ENCODE data around the gene RPP30. TPM values are rescaled to one million over a fixed set of nuclear protein-coding genes. Genes with fewer than 3 reads are reported as not detected.
"Not testable (repeated sequence)": the region's sequence is repeated elsewhere in the genome, so short reads cannot be mapped to it uniquely, and the experiment has no call there.

RPP30 gene
- total RNA-seq, 2 experiments from 2014 or later, result 43.0 to 48.8 TPM

GRCh38 chr10:90885176-90885575 lies 13.4 kb downstream of the RPP30 start:
- DNase-seq (no peak), ATAC-seq (no peak)
- H3K4me3 Mint-ChIP-seq, result no peak overlapping the region
- H3K27ac Mint-ChIP-seq, result no peak overlapping the region
- no peaks in the 10 kb centered on the region for H3K27me3 Mint-ChIP-seq
- H3K9me3 Mint-ChIP-seq (ENCODE audit: low read depth), result no peaks in the 10 kb centered on the region
- CTCF ChIA-PET, result interaction anchor here (1.4 to 1.7 kb wide), 2 partner anchors 13 to 26 kb away, joined by 5 read pairs; partner anchors contain the start of gene RPP30
- H3K36me3 Mint-ChIP-seq, result peaks cover 41% of the 10 kb centered on the region
- H3K4me1 Mint-ChIP-seq, result no peaks in the 10 kb centered on the region

- Mint-ChIP-seq H3K4me3 (no peak overlapping the region), H3K4me1 (no peaks in the 10 kb centered on the region), H3K27ac (no peak overlapping the region), H3K9me3 (ENCODE audit: low read depth) (no peaks in the 10 kb centered on the region), H3K27me3 (no peaks in the 10 kb centered on the region), H3K36me3 (peaks cover 51% of the 10 kb centered on the region)
- CTCF ChIA-PET, result interaction anchor here (1.2 kb wide), 1 partner anchor 15 kb away, joined by 4 read pairs; the partner anchor contains the start of gene RPP30
- DNase-seq, result no peak
- ATAC-seq, result no peak
Measured at GRCh38 chr10:90887555-90887954, 15.8 kb downstream of the RPP30 start.

DNA sequence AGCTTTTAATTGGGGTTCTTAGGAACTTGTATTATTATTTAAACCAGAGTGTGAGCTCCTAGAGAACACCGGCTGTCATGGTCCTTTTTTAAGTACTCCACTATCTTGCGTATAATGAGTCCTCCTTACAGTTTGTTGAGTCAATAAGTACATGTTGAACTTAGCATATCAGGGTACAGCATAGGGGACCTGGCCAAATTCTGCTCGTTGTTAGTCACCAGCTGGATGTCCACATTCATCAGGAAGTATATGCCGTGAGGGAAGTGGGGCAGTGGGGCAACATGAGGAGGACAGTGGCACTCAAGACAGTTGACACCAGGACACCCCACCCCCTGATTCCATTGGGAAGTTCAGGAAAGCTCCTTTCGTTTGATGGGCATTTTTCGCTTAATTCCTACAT lies 16.6 kb downstream of the RPP30 start:
- Mint-ChIP-seq H3K36me3 (peaks cover 56% of the 10 kb centered on the region), H3K4me3 (no peak overlapping the region), H3K27me3 (no peaks in the 10 kb centered on the region), H3K4me1 (no peaks in the 10 kb centered on the region), H3K27ac (no peak overlapping the region), H3K9me3 (ENCODE audit: low read depth) (no peaks in the 10 kb centered on the region)
- CTCF ChIA-PET, result interaction anchor here (0.8 to 1.2 kb wide), 4 partner anchors 9 to 78 kb away, joined by 3 to 4 read pairs (median 4); partner anchors contain the start of gene RPP30
- ATAC-seq, result no peak
- no peak for DNase-seq

GRCh38 chr10:90889636-90890035 lies 17.9 kb downstream of the RPP30 start:
- no peaks in the 10 kb centered on the region for H3K9me3 Mint-ChIP-seq (ENCODE audit: low read depth)
- H3K27me3 Mint-ChIP-seq, result no peaks in the 10 kb centered on the region
- DNase-seq (no peak), ATAC-seq (no peak)
- CTCF ChIA-PET, result interaction anchor here (0.9 to 1.2 kb wide), 4 partner anchors 10 to 76 kb away, joined by 3 to 4 read pairs (median 4); no protein-coding TSS in a partner anchor
- H3K4me3 Mint-ChIP-seq, result no peak overlapping the region
- H3K36me3 Mint-ChIP-seq, result peaks cover 60% of the 10 kb centered on the region
- H3K27ac Mint-ChIP-seq, result no peak overlapping the region
- peaks cover 4% of the 10 kb centered on the region for H3K4me1 Mint-ChIP-seq

GRCh38 chr10:90890347-90890746 lies 18.6 kb downstream of the RPP30 start:
- no peak for ATAC-seq
- no peak for DNase-seq
- Mint-ChIP-seq H3K4me3 (no peak overlapping the region), H3K9me3 (ENCODE audit: low read depth) (no peaks in the 10 kb centered on the region), H3K36me3 (peaks cover 59% of the 10 kb centered on the region), H3K27me3 (no peaks in the 10 kb centered on the region), H3K27ac (no peak overlapping the region), H3K4me1 (peaks cover 4% of the 10 kb centered on the region)
- CTCF ChIA-PET, result interaction anchor here (1.2 kb wide), 1 partner anchor 11 kb away, joined by 4 read pairs; no protein-coding TSS in a partner anchor

DNA sequence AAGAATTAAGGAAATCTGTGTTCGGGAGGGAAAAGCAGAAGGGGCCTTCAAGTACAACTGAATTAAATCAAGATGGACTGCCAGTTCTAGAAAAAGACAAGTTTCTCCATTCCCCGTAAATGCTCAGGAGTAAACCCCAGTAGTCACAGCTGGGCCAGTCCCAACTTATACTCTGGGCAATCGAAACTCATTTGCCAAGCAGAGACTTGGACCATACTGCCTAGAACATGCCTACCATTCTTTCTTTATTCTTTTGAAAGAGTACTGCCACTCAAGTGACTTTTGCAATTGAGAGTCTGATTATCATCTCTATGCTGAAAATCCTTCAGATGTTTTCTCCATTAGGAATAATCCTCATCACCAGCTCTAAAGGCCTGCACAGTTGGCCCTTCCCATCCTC lies 21.4 kb downstream of the RPP30 start:
- H3K9me3 Mint-ChIP-seq (ENCODE audit: low read depth), result no peaks in the 10 kb centered on the region
- ATAC-seq, result no peak
- DNase-seq, result no peak
- H3K27ac Mint-ChIP-seq, result no peak overlapping the region
- H3K27me3 Mint-ChIP-seq, result no peaks in the 10 kb centered on the region
- H3K4me3 Mint-ChIP-seq, result no peak overlapping the region
- CTCF ChIA-PET, result interaction anchor here (1.1 to 2.5 kb wide), 3 partner anchors 13 to 358 kb away, joined by 3 to 10 read pairs (median 3); no protein-coding TSS in a partner anchor
- H3K4me1 Mint-ChIP-seq, result peaks cover 20% of the 10 kb centered on the region
- peaks cover 56% of the 10 kb centered on the region for H3K36me3 Mint-ChIP-seq

DNA sequence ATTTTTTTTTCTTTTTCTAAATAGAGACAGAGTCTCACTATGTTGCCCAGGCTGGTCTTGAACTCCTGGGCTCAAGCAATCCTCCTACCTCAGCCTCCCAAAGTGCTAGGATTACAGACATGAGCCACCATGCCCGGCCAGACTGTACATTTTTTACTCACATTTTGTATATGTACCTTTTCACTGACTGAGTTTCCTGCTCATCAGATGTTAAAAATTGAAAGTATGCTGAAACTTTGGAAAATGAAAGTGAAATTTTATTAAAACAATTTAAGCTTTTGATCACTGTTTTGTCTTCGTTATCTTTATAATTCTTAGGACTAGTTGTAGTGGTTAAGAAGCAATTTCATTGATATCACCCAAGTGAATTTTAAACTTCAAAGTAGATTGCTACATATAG lies 25.1 kb downstream of the RPP30 start:
- peak overlapping the region; percentile 66 for H3K27ac Mint-ChIP-seq
- peaks cover 20% of the 10 kb centered on the region for H3K4me1 Mint-ChIP-seq
- H3K36me3 Mint-ChIP-seq, result peaks cover 47% of the 10 kb centered on the region
- CTCF ChIA-PET, result interaction anchor here (1.0 kb wide), 1 partner anchor 15 kb away, joined by 4 read pairs; no protein-coding TSS in a partner anchor
- not testable (repeated sequence) for DNase-seq; H3K27me3 Mint-ChIP-seq; H3K9me3 Mint-ChIP-seq (ENCODE audit: low read depth); H3K4me3 Mint-ChIP-seq
- peak; percentile 33 for ATAC-seq

- H3K27ac Mint-ChIP-seq, result peak overlapping the region; percentile 70
- CTCF ChIA-PET, result no interaction called here
- no peaks in the 10 kb centered on the region for H3K27me3 Mint-ChIP-seq
- peaks cover 3% of the 10 kb centered on the region for H3K9me3 Mint-ChIP-seq (ENCODE audit: low read depth)
- no peak for DNase-seq
- peaks cover 40% of the 10 kb centered on the region for H3K36me3 Mint-ChIP-seq
- peaks cover 21% of the 10 kb centered on the region for H3K4me1 Mint-ChIP-seq
- H3K4me3 Mint-ChIP-seq, result no peak overlapping the region
- ATAC-seq, result peak; percentile 63
Measured at GRCh38 chr10:90905925-90906324, 34.2 kb downstream of the RPP30 start.

DNA sequence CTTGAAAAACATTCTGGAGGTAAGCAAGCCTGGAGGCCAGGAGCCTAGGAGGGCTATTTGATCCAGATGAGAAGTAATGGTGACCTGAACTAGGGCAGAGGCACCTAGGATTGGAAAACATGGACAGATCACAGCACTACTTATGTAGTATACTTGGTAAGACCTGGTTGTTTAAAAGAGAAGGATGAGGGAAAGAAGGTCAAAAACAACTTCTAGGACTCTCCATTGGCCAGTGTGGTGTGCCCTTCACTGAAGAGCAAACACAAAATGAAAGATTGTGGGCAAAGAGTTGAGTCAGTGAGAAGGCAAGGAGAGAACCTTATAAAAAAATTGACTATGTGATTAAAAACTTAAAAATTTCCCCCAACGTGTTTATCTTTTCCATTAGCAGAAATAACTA lies 34.8 kb downstream of the RPP30 start:
- peaks cover 3% of the 10 kb centered on the region for H3K9me3 Mint-ChIP-seq (ENCODE audit: low read depth)
- H3K4me1 Mint-ChIP-seq, result peaks cover 21% of the 10 kb centered on the region
- peak; percentile 28 for ATAC-seq
- H3K27me3 Mint-ChIP-seq, result no peaks in the 10 kb centered on the region
- no peak overlapping the region for H3K27ac Mint-ChIP-seq
- CTCF ChIA-PET, result no interaction called here
- no peak overlapping the region for H3K4me3 Mint-ChIP-seq
- DNase-seq, result no peak
- H3K36me3 Mint-ChIP-seq, result peaks cover 40% of the 10 kb centered on the region

- Mint-ChIP-seq H3K9me3 (ENCODE audit: low read depth) (no peaks in the 10 kb centered on the region), H3K4me1 (peaks cover 9% of the 10 kb centered on the region), H3K4me3 (no peak overlapping the region), H3K36me3 (peaks cover 15% of the 10 kb centered on the region), H3K27me3 (peaks cover 7% of the 10 kb centered on the region), H3K27ac (no peak overlapping the region)
- DNase-seq (peak; percentile 61), ATAC-seq (peak; percentile 77)
- CTCF ChIA-PET, result interaction anchor here (0.7 to 2.5 kb wide), 35 partner anchors 8 to 724 kb away, joined by 3 to 32 read pairs (median 4); partner anchors contain the start of gene ANKRD1
Measured at GRCh38 chr10:90911133-90912051, 39.6 kb downstream of the RPP30 start.

- no peak for ATAC-seq
- H3K9me3 Mint-ChIP-seq (ENCODE audit: low read depth), result no peaks in the 10 kb centered on the region
- peaks cover 8% of the 10 kb centered on the region for H3K36me3 Mint-ChIP-seq
- CTCF ChIA-PET, result interaction anchor here (0.7 to 2.5 kb wide), 33 partner anchors 9 to 723 kb away, joined by 3 to 32 read pairs (median 4); partner anchors contain the start of gene ANKRD1
- H3K27me3 Mint-ChIP-seq, result peaks cover 10% of the 10 kb centered on the region
- no peak overlapping the region for H3K27ac Mint-ChIP-seq
- H3K4me3 Mint-ChIP-seq, result no peak overlapping the region
- H3K4me1 Mint-ChIP-seq, result peaks cover 3% of the 10 kb centered on the region
- DNase-seq, result no peak
Measured at GRCh38 chr10:90912174-90912573, 40.4 kb downstream of the RPP30 start.

- ATAC-seq, result no peak
- no peak overlapping the region for H3K27ac Mint-ChIP-seq
- H3K4me1 Mint-ChIP-seq, result peaks cover 3% of the 10 kb centered on the region
- CTCF ChIA-PET, result interaction anchor here (1.4 to 2.5 kb wide), 3 partner anchors 34 to 338 kb away, joined by 4 to 32 read pairs (median 12); no protein-coding TSS in a partner anchor
- H3K36me3 Mint-ChIP-seq, result peaks cover 3% of the 10 kb centered on the region
- no peak for DNase-seq
- no peak overlapping the region for H3K4me3 Mint-ChIP-seq
- peaks cover 16% of the 10 kb centered on the region for H3K27me3 Mint-ChIP-seq
- no peaks in the 10 kb centered on the region for H3K9me3 Mint-ChIP-seq (ENCODE audit: low read depth)
Measured at GRCh38 chr10:90912854-90913479, 41.2 kb downstream of the RPP30 start.

DNA sequence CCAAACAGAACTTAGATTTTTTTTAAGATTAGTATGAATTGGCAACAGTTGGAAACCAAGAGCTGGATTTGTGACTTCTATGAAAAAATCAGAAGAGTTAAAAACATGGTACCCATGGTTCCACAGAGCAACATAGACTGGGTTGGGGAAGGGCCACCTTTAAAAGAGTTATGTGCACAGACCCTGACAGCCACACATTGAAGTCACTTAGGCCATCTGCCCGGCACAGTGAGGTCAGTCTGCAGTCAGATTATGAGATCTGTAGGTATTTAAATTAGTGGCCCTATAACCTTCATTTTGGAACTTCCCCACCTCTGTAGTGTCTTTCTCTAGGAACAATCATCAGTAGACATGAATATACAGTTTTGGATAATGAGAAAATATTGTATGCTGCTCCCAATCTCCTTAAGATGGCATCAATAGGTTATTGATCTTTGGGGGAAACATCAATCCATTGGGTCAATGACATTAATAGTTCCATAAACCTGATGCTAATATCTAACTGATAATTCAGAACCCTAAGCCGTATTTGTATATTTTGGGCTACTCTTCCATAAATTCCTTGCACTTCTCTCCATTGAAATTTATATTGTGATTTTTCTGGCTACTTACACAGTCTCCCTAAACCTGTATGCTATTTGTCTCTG lies 42.1 kb downstream of the RPP30 start:
- H3K27ac Mint-ChIP-seq, result no peak overlapping the region
- CTCF ChIA-PET, result interaction anchor here (0.6 kb wide), 1 partner anchor 41 kb away, joined by 3 read pairs; no protein-coding TSS in a partner anchor
- peaks cover 3% of the 10 kb centered on the region for H3K4me1 Mint-ChIP-seq
- H3K4me3 Mint-ChIP-seq, result no peak overlapping the region
- H3K36me3 Mint-ChIP-seq, result no peaks in the 10 kb centered on the region
- H3K9me3 Mint-ChIP-seq (ENCODE audit: low read depth), result no peaks in the 10 kb centered on the region
- DNase-seq (no peak), ATAC-seq (no peak)
- H3K27me3 Mint-ChIP-seq, result peaks cover 22% of the 10 kb centered on the region
